ENCODE data around the gene PROCA1.
A peak's percentile ranks its signal among the peaks of the same experiment; 100 is the strongest.

Gene PROCA1, protein sequence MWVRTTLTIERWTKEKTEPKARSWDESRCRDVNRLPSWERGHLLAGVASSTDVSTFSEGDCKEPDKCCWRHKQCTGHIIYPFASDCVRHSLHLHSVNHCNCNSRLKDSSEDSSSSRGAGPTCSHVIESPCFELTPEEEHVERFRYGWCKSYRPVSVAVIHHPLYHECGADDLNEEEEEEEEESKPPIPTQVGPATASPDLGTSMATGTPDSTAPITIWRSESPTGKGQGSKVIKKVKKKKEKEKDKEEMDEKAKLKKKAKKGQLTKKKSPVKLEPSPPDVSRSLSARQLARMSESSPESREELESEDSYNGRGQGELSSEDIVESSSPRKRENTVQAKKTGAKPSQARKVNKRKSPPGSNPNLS

GRCh38 chr17:28711723-28712031 lies at the start of gene PROCA1:
TSS of gene PROCA1 (minus strand) at chr17:28711888. CDS start at chr17:28711660, 228 bp downstream.
- no peak for DNase-seq (ENCODE audit: low read depth)

- peak; percentile 45 for DNase-seq (ENCODE audit: low read depth)
Observed at GRCh38 chr17:28760601-28761562, 49.2 kb upstream of the PROCA1 start.

- DNase-seq (ENCODE audit: low read depth), result no peak
Observed at GRCh38 chr17:28759256-28759865, 47.7 kb upstream of the PROCA1 start.

- no peak for DNase-seq (ENCODE audit: low read depth)
Observed at GRCh38 chr17:28758411-28759121, 46.9 kb upstream of the PROCA1 start.

DNA sequence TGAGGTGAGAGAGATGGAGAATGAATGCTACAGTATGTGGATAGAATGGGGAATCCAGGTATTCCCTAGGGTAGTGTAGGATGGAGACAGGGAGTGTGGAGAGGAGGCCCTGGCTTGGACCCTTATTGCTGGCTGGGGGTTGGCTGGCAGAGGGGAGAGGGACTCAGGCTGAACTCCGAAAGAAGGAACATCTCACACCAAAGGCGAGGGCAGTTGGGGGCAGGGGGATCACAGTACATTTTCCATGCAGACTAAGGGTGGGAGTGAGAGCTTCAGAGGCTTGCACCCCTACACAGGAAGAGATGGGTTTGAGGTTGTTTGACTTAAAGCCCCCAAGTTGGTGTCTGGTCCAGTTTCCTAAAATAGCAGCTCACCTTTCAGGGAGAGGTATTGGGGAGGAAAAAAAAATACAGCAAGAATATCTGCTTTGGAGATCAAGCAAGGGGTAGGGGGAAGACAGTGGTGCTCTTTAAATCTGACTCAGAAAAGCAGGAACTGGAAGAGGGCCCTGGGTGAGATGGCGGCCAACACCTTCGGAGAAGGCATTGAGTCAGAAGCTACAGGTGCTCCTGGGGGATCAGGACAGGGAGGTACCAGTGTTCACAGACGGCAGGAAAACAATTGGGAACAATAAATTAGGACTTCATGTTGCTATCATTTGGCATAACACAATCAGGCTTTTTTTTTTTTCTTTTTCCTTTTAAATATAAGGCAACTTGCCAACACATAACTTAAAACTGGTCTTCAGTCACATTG lies 44.5 kb upstream of the PROCA1 start:
- DNase-seq (ENCODE audit: low read depth), result no peak

DNA sequence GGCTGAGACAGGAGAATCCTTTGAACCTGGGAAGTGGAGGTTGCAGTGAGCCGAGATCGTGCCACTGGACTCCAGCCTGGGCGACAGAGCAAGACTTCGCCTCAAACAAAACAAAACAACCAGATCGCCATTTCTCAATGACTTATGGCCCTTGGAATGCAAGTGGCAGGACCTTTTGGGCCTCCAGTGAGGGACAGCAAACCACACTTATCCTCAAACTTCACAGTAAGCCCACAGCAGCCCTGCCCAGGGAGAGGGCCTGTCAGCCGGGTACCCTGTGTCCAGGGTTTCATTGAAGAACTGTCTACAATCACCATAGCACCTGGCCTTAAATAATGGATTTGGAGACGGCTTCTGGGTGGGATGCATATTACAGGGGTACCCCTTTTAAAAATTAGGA lies 43.8 kb upstream of the PROCA1 start:
- no peak for DNase-seq (ENCODE audit: low read depth)

GRCh38 chr17:28751600-28752366 lies 40.1 kb upstream of the PROCA1 start:
- no peak for DNase-seq (ENCODE audit: low read depth)

- peak; percentile 87 for DNase-seq (ENCODE audit: low read depth)
Observed at GRCh38 chr17:28750178-28751047, 38.7 kb upstream of the PROCA1 start.

GRCh38 chr17:28749516-28750177 lies 38.0 kb upstream of the PROCA1 start:
- DNase-seq (ENCODE audit: low read depth), result no peak

- no peak for DNase-seq (ENCODE audit: low read depth)
Observed at GRCh38 chr17:28748852-28749515, 37.3 kb upstream of the PROCA1 start.

DNA sequence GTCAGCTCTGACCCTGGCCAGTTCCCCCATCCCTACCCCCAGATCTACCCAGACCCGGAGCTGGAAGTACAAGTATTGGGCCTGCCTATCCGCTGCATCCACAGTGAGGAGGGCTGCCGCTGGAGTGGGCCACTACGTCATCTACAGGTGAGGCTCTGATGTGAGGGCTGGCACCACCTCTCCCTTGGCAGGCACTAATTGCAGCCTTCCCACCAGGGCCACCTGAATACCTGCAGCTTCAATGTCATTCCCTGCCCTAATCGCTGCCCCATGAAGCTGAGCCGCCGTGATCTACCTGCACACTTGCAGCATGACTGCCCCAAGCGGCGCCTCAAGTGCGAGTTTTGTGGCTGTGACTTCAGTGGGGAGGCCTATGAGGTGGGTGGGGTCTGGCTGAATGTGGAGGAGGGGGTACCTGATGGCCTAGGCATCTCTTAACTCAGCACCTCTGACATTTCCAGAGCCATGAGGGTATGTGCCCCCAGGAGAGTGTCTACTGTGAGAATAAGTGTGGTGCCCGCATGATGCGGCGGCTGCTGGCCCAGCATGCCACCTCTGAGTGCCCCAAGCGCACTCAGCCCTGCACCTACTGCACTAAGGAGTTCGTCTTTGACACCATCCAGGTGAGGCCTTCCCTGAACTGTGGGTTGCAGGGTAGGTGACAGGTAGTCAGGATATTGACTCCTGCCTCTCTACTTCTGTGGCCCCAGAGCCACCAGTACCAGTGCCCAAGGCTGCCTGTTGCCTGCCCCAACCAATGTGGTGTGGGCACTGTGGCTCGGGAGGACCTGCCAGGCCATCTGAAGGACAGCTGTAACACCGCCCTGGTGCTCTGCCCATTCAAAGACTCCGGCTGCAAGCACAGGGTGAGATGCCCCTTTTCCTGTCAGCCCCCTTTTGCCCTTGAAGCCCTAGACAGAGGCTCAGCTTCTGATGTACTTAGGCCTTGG lies 36.4 kb upstream of the PROCA1 start:
- no peak for DNase-seq (ENCODE audit: low read depth)

DNA sequence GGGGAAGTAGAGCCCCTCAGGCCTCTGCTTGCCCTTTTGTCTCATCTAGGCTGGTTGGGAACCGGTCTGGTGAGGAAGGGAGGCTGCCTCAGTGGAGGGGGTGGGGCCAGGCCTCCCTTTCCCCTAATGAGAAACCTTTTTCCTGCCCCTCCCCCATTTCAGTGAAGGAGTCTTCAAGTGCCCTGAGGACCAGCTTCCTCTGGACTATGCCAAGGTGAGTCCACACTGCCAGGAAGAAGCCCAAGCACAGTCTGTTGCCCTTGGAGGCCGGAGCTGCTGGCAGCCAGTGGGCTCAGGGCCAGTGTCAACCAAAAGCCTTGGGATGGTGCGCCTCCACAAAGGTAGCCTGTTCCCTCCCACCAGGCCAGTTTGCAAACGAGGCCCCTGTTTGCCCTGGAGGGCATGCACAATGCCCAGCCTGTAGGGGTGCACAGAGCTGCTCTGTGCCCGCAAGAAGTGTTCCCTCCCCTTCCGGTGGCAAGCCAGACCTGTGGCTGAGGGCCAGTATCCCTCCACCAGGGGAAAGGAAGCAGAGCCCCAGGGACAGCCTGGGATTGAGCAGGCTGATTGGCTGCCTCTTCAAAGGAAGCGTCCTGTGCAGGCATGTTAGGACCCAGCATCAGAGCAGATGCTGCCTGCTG lies 35.5 kb upstream of the PROCA1 start:
- DNase-seq (ENCODE audit: low read depth), result no peak

GRCh38 chr17:28746611-28747050 lies 34.9 kb upstream of the PROCA1 start:
- DNase-seq (ENCODE audit: low read depth), result no peak

DNA sequence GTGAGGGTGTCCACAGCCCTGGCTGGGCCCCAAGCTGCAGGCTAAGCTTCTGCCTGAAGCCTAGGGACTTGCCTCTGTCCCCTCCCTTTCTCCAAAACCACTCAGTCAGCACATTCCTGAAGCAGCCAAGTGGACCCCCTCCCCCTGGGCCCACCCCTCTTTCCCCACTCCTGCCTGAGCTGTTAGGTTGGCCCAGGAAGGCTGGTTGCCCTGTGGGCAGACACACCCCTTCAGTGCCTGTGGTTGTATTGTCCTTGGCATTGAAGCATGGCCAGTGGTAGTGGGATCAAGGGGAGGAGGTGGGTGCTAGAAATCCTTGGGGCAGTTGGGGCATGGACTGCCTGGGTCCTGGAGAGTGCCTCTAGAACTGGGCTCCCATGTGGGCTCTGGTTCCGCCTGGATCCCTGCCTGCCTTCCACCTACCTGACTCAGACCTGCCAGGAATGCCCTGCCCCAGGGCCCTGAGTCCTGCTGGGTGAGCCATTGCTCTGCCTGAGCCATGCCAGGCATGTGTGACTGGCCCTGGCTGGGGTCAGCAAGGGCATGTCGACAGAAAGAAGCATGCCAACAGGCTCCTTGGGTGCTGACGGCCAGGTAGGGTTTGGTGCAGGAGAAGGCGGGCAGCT lies 34.2 kb upstream of the PROCA1 start:
- DNase-seq (ENCODE audit: low read depth), result no peak

DNA sequence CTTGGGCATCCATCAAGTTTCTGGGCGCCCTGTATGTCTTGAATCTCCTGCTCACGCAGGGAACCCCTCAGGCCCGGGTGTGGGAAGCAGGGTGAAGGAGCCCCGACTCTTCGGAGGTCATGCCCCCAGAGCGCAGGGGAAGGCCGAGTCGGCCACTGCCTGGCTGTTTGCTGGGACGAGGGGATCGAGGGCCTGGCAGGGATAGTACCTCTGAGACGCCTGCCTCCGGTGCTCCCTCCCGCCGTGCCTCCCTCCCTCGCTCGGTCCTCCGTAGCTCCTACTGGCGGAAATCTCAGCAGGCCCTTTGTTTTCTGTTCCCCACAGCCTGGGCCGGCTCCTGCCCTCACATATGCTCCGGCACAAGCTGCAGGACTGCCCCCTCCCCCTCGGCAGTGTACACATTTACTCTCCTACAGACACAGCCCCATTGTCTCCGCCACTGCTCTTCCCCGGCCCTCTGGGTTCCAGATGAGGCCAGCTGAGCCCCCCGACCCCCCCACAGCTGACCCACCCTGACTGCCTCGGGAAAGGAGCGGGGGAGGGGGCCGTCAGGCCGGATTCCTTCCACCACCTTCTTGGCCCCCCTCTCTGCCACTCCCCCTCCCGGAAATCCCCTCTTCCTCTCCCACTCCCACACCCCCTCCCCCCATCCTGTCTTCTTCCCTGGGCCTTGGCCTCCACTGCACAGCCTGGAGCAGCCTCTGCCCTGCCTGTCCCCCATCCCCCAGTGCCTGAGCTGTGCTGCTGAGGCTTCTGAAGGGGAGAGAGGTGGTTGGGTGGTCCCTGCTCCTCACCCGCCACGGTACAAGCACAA lies 33.5 kb upstream of the PROCA1 start:
- DNase-seq (ENCODE audit: low read depth), result peak; percentile 55

Data from amniotic epithelial cell (primary cell).